SK-N-MC (cell line): Measurements from ENCODE around the gene ERAL1.

Source experiments
- EZH2 ChIP-seq: fragments of 200-600 bp; sonication (generic); IDR thresholded peaks from one replicate; pipeline ENCODE4 v1.6.1; 2017; ENCODE audit warnings: antibody characterized with exemption
- FOXP2 ChIP-seq: optimal IDR thresholded peaks from 2 replicates; pipeline ENCODE3; 2011; ENCODE audit warnings: mild to moderate bottlenecking, moderate library complexity; ENCODE audit not compliant: insufficient read depth; ENCODE audit errors: extremely low read length, control extremely low read depth
- POLR2AphosphoS5 ChIP-seq: IDR thresholded peaks from 2 replicates; pipeline ENCODE4 v1.6.1; 2012; ENCODE audit warnings: mild to moderate bottlenecking, low read depth, low read length, borderline replicate concordance

DNA sequence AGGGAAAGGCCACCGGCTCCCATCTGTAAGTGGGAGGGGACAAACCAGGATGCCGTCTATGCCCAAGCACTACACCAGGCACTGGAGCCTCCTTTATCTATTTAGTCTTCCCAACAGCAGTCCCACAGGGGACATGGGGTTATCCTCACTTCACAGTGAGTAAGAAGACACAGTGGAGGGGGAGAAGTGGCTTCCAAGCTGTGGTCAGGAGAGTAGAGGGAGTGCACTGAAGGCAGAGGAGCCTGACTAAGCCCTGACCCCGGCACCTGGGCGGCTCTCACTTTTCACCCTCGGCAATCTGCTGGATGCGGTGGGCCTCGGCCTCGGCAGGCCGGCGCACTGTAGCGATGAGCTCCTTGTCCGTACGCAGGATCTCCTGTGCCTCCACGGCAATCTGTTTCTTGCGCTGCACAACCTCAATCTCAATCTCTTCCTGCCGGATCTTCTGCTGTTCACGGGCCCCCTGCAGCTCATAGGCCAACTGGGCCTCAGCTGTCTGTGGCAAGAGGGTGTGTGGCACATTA is 26.8 kb downstream of the ERAL1 start:
- TF ChIP-seq EZH2 (no peak), POLR2AphosphoS5 (no peak), FOXP2 (no peak)
